GM19467 (cell line): ENCODE measurements around the gene KIDINS220.

Experiments
- ATAC-seq: cut with Tn5 transposase; IDR thresholded peaks from one replicate; pipeline ENCODE4 v1.9.1; 2021; ENCODE audit warnings: mild to moderate bottlenecking, moderate library complexity; ENCODE audit not compliant: unreplicated experiment

Gene KIDINS220

GRCh38 chr2:8806885-8807704 lies 30.3 kb downstream of the KIDINS220 start:
- no peak for ATAC-seq

- no peak for ATAC-seq
Measured at GRCh38 chr2:8805278-8806210, 31.9 kb downstream of the KIDINS220 start.

GRCh38 chr2:8803658-8804379 lies 33.6 kb downstream of the KIDINS220 start:
- peak; percentile 92 for ATAC-seq

GRCh38 chr2:8802741-8803140 lies 34.7 kb downstream of the KIDINS220 start:
- no peak for ATAC-seq

GRCh38 chr2:8800821-8801220 lies 36.6 kb downstream of the KIDINS220 start:
- ATAC-seq = no peak

- ATAC-seq = no peak
Measured at GRCh38 chr2:8800218-8800617, 37.2 kb downstream of the KIDINS220 start.

- no peak for ATAC-seq
Measured at GRCh38 chr2:8799004-8799403, 38.4 kb downstream of the KIDINS220 start.

GRCh38 chr2:8798393-8798792 lies 39.0 kb downstream of the KIDINS220 start:
- ATAC-seq = no peak

GRCh38 chr2:8797682-8798081 lies 39.7 kb downstream of the KIDINS220 start:
- ATAC-seq = no peak

- no peak for ATAC-seq
Measured at GRCh38 chr2:8796878-8797550, 40.4 kb downstream of the KIDINS220 start.

GRCh38 chr2:8796315-8796848 lies 41.0 kb downstream of the KIDINS220 start:
- no peak for ATAC-seq

GRCh38 chr2:8794923-8795825 lies 42.2 kb downstream of the KIDINS220 start:
- no peak for ATAC-seq

- ATAC-seq = no peak
Measured at GRCh38 chr2:8790739-8791162, 46.7 kb downstream of the KIDINS220 start.

GRCh38 chr2:8786463-8786862 lies 51.0 kb downstream of the KIDINS220 start:
- no peak for ATAC-seq

- ATAC-seq = no peak
Measured at GRCh38 chr2:8779795-8780671, 57.4 kb downstream of the KIDINS220 start.

GRCh38 chr2:8774371-8774770 lies 63.0 kb downstream of the KIDINS220 start:
- no peak for ATAC-seq

GRCh38 chr2:8767324-8767723 lies 70.1 kb downstream of the KIDINS220 start:
- no peak for ATAC-seq

GRCh38 chr2:8761529-8762164 lies 75.8 kb downstream of the KIDINS220 start:
- ATAC-seq = no peak
